ENCODE measurements around the gene NPY2R. TPM values are rescaled to one million over a fixed set of nuclear protein-coding genes. Genes with fewer than 3 reads are reported as not detected.

The NPY2R gene
- total RNA-seq, 1 donor from 2014 or later: not detected

DNA sequence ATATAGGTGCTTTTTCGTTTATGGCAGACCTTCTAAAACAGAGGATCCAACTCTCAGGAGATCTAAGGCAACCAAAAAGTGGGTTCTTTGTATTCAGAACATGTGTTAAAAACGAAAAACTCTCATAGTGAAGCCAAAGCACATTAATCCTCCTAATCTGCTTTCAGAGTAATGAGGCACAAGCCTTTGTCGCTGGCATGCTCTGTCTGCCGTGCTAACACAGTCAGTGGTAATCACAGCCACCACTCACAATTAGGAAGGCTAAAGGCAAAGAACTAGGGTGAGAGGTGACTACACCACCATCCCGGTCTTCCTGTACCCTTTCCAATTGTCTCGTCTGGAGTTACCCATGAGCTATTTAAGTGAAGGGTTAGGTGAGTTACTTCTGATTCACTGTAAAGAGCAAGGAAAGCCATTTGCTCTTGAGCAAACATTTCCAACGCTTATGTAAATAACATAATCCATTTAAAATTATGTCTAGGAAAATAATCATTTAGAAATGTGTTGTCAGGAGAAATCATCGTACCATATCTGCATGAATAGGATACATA, 40.7 kb downstream of the NPY2R start:
- no peak for DNase-seq (ENCODE audit: low spot score)

DNA sequence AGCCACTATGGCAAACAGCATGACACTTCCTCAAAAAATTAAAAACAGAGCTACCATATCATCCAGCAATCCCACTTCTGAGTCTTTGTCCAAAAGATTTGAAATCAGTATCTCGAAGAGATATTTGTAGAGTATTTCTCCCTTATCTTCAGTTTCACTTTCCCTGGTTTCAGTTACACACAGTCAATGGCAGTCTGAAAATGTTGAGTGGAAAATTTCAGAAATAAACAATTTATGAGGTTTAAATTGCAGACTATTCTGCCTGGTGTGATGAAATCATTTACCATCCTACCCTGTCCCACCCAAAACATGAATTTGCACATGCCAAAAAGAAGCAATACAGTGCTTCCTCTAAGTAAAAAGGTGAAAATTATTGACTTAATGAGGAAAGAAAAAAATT, 43.9 kb downstream of the NPY2R start:
- no peak for DNase-seq (ENCODE audit: low spot score)

DNA sequence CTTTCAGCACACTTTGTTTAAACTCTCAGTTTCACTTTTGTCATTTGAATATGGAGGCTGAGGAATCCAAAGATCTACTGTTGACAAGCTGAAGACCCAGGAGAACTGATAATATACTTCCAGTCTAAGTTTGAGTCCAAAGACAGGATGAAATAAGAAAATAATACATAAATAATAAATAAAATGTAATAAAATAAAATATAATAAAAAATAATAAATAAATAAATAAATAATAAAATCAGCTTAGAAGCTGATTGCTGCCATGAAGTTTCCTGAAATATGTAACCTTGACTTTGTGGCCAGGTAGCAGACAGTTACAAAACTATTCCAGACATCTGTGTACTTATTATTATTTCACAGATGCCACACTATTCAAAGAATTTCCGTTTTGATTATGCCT, 55.0 kb downstream of the NPY2R start:
- no peak for DNase-seq (ENCODE audit: low spot score)

DNA sequence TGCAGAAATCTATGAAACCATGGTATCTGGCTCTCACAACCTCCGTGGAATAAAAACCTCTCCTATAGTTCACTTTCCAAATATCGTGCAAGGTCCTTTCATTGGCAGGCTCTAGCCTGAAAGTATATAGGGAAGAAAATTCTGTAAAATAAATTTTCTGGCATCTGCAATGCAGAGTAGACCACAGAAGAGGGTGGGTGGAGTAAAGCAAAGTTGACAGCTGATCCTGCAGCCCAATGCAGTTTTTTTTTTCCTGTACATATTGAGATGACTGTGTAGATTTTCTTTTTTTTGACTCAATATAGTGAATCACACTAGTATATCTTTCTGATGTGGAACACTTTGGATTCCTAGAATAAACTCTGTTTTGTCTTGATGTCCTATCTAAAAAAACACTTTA, 56.7 kb downstream of the NPY2R start:
- no peak for DNase-seq (ENCODE audit: low spot score)

Other genes starting within 250 kb of the NPY2R start
- 4.9 TPM for gene MAP9, start 168.3 kb downstream of the NPY2R start, total RNA-seq

All from mesenteric fat pad (tissue), 1 donor.